NCI-H748 (cell line): ENCODE data around the gene ANXA4.
"Not testable (repeated sequence)": the region's sequence is repeated elsewhere in the genome, so short reads cannot be mapped to it uniquely, and the experiment has no call there.

Source experiments
- DNase-seq: peaks from one replicate; lab custom pipeline; 2025; ENCODE audit not compliant: unreplicated experiment; lab: John Stamatoyannopoulos, UW

The ANXA4 gene

DNA sequence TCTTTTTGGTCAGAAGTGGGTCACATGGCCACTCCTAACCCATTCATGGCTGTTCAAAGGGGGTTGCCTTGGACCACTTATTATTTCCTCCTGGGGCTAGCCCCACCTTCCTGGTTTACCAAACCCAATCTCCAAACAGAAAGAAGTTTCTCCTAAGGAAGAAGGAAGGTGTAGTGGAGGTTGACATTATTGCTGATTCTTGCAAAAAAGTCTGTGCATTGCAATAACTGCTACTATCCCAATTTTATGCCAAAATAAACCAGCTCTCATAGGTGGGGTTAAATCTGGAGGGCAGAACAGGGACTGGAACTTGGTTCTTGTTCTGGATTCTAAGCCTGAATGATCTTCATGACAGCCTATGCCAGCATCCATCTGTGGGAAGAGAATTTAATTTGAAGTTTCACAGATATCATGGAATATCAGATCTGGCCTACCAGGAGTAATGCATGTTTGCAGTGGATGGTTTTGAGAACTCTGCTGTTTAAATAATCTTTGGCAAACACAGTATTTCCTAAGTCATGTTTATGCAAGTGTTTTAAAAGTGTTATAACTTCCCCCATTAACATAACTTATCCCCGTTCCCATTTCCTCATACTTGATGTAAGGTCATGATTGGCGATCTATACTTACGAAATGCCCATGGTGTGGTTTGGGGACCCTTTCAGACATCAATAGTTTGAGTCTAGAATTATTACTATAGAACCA lies 11.9 kb downstream of the ANXA4 start:
- DNase-seq = no peak

DNA sequence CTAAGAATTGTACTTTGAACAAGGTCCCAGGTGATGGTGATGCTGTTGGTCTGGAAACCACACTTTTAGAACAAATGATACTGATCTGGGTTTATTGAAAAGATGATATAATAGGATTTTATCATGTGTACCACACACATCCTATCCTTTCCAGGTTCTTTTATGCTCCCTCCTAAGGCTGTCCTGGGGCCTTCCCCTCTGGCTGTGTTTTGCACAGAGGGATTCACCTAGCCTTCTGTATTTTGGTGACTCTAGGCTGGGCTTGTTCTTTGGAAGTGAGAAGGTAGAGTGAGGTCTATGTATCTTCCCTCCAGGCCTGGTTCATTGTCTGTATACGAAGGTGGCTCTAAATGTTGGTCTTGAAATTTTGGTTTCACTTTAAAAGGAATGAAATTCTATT lies 12.7 kb downstream of the ANXA4 start:
- no peak for DNase-seq

DNA sequence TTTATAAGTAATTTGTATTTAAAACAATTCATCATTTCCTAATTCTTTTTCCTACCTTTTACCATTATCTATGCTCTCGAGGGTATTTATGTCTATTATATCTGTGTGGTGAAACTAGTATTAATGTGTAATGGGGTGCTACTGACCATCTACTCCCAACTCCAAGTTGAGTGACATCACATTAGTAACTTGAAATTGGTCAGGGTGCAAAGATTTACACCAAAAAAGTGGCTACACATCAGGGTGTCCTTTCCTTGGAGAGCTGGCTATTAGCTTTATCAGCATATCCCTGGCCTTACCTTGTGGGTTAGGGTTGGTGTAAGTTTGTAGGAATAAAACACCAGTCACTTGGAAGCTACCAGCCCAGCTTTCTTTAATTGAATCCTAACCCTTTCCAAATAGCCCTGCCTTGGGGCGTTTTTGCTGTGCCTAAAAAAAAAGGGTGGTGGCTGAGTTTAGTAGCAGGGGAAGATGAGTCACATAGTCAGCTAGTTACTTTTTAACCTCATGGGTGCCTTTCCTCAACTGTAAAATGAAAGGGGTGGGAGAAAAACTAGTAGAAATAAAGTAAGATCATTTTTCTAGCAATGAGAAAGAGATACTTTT lies 14.0 kb downstream of the ANXA4 start:
- DNase-seq = no peak

DNA sequence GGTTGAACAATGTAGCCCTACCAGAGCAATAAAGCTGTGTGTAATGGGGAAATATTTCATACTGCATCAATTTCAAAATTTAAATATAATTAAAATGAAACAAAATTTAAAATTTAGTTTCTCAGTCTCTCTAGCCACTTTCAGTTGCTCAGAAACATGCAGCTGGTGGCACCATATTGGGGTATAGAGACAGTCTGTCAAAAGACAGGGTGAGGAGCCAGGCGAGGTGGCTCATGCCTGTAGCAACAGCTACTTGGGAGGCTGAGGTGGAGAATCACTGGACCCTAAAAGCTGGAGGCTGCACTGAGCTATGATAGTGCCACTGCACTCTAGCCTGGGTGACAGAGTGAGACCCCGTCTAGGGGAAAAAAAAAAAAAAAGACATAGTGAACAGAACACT lies 20.1 kb downstream of the ANXA4 start:
- no peak for DNase-seq

DNA sequence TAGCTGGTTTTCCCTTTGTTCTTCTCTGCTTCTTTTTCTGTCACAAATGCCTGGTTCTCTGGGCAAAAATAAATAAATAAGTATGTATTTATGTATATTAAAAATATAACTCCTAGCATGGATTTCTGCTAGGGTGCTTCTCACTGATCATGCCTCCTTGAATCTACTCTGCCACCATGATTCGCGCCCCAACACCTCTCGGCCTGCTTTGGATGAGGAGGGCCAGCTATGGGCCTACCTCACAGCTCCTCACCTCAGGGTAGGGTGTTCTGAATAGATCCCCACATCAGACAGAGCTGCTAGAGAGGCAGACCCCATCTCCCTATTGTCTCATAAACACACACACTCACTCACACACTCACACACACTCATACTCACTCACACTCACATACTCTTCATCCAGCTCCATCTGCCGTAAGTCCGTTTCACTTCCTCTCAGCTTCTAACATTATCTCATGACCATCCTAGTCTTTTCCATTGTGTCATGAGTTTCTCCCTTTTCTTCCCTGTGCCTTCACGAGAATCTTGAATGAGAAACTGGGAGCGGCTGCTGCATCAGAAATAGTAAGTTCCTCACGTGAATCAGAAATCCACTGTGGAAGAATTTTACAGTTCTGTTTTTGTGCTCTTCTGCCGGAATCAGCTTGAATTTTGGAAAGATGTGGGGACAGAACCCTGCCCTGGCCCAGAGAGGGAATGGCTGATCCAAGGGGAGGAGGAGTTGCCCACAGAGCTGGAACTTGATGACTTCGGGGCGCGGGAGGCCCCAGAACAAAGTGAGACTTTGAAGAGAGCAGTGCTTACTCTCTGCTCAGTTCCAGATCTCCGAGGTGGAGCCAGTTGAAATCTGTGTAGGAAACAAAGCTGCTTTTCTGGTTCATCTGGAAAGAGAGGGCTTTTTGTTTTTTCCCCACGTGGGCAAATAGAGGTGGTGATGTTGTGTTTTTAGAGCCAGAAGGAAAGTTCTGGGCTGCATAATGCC lies 20.9 kb downstream of the ANXA4 start:
- DNase-seq = no peak

DNA sequence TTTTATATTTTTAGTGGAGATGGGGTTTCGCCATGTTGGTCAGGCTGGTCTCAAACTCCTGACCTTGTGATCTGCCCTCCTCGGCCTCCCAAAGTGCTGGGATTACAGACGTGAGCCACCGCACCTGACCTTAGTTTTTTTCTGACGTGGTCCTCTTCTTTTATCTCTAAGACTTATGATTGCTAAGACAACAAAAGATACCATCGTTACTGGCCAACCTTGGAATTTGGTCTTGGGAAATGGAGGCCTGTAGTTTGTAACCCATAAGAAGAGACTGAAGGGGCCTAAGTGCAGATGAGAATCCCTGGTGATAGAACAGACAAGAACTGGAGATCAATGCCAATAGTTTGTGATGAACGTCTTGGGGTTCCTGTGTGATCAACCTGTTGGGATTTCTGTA lies 21.9 kb downstream of the ANXA4 start:
- DNase-seq = not testable (repeated sequence)

DNA sequence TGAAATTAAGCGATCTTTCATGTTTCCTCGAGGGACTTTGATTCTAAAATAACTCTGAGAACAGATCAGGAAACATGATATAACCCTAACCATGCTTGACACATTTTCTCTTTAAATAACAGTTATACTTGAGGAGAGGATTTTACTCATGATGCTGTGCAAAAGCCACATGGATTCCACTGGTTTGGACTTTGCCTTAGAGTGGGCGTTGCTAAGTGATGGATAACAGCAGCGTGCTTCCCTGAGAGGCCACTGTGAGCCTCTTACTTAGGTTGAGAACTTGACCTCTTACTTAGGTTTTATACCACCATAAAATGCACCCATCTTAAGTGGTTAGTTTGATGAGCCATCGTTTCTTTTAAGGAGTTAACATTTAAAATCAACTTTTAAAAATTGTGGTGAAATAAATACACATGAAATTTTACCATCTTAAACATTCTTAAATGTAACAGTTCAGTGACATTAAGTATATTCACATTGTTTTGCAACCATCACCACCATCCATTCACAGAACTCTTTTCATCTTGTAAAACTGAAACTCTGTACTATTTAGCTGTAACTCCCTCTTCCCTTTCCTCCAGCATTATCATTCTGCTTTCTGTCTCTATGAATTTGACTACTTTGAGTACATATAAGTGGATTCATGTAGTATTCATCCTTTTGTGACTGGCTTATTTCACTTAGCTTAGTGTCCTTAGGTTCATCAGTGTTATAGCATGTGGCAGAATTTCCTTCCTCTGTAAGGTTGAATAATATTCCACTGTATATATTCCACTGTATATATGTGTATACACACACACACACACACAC lies 22.6 kb downstream of the ANXA4 start:
- no peak for DNase-seq

DNA sequence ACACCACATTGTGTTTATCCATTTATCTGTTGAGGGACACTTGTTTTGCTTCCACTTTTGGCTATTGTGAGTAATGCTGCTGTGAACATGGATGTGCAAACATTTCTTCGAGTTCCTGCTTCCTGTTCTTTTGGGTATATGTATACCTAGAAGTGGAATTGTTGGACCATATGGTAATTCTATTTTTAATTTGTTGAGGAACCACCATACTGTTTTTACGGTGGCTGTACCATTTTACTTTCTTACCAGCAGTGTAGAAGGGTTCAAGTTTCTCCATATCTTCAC lies 23.1 kb downstream of the ANXA4 start:
- no peak for DNase-seq

DNA sequence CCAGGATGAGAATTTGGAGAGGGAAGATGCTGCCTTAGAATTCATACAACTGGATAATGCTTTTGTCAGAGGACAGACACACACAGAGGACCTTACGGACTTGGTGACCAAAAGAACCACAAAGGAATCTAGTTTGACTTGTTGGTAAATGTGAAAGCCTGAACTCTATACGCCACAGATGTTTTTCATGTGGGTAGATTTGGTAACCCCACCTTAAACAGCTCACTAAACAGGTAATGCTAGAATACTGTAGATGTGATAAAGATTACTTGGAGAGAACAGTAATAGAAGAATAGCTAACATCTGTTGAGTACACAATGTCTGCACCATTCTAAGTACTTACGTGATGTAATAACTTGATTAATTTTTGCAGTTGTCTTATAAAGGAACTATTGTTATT lies 24.1 kb downstream of the ANXA4 start:
- DNase-seq = no peak

DNA sequence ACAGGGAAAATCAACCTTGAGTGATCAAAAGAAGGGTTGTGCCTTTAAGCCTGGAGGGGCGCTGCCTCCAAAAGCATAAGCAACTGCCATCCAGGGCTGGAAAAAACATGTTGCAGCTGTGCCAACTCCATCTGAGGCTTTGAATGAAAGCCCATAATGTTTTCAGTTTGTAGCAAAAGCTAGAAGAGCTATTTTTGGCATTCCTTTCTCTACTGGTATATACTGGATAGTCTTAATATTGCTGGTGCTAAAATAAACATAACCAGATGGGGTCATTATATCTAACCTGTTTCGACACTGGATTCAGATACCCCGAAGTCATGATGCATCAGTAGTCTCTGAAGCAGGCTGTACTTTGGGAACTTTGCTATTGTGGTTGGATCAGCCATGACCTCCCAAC lies 25.1 kb downstream of the ANXA4 start:
- no peak for DNase-seq

DNA sequence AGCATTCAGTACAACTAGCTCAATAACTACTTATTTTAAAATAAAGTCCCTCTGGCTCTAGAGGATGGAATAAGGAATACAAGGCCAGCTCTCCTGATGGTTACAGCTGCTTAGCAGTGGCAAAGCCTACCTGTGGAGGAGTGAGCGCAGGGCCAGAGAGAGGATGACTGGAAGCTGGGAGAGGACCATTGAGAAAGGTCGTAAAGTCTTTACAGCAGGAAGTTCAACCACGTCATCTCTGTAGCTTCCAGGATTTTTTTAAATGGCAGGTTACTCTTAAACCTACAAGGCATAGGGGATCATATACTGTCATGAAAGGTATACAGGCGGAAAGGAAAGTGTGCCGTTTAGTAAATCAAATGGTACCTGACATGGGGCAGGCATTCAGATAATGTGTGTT lies 26.3 kb downstream of the ANXA4 start:
- DNase-seq = no peak

DNA sequence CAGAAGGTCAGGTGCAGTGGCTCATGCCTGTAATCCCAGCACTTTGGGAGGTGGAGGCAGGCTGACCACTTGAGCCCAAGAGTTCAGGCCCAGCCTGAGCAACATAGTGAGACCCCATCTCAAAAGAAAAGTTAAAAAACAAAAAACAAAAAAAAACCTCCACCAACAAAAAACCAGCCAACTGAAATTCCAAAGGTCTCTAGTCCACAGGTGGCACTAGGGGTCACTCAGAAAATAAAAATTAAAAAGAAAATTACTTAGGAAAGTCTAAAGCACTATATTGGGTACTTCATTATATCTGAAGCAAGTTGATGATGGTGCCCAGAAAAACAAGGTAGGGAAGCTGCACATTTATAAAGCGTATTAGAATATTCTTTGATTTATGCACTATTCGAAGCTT lies 26.9 kb downstream of the ANXA4 start:
- no peak for DNase-seq

DNA sequence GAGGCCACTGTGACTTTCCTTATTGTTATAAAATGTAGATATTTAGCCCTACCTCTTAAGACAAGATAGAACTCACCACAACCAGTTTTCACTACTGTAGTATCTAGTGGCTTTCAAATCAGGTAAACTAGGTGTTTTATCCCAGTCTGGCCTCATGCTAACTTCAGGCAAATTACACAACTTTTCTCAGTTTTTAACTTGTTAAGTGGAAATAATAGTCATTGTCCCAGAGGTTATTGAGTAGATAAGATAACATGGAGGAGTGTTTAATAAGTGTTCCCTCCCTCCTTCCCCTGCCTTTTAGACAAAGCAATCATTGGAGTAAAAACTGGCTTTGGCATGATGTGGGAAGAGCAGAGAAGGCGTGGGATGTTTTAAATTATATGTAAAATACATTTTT lies 27.3 kb downstream of the ANXA4 start:
- DNase-seq = no peak

DNA sequence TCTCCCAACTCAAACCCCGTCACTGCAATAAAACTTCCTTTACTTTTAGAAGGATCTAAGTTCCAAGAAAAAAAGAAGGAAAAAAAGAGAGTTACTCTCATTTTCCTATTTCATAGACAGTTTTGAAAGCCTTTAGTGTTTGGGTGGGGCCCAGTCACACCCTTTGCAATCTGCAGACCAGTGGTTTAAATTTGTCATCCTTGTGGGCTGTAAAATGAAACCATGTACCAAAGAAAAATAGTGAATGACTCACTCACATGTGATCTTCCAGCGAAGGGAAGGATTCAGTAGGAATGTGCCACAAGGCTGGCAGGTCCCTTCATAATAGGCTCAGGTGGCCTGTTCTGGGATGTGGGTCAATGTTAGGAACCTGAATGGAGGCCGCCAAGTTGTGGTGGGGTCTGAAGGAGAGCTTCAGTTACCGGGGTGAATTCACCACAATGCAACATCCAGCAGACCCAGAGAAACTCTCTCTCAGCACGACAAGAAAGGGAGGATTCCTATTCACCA lies 28.3 kb downstream of the ANXA4 start:
- no peak for DNase-seq

DNA sequence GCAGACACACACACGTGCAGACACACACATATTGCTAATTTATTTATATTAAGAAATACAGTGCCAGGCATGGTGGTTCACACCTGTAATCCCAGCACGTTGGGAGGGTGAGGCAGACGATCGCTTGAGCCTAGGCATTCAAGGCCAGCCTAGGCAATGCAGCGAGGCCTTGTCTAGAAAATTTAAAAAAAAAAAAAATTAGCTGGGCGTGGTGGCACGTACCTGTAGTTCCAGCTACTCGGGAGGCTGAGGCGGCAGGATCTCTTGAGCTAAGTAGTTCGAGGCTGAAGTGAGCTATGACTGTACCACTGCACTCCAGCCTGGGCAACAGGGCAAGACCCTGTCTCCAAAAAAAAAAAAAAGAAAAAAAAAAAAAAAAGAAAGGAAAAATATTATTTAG lies 28.8 kb downstream of the ANXA4 start:
- no peak for DNase-seq

DNA sequence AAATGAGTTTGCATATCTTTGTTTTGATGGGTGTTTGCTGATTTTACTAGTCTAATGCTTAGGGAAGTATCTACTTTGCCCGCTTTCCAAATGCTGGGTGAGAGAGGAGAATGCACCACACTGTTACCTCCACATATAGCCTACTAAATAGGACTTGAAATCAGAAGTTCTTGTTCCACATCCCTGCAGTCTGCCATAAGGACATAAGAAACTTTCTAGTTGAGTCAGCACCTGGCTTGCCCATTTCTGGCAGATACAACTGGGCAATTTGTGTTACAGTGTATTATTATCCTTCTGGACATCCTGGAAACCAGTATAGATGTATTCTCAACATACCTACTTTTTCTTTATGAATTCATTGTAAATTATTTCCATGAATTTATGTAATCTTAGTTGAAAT lies 29.5 kb downstream of the ANXA4 start:
- no peak for DNase-seq

DNA sequence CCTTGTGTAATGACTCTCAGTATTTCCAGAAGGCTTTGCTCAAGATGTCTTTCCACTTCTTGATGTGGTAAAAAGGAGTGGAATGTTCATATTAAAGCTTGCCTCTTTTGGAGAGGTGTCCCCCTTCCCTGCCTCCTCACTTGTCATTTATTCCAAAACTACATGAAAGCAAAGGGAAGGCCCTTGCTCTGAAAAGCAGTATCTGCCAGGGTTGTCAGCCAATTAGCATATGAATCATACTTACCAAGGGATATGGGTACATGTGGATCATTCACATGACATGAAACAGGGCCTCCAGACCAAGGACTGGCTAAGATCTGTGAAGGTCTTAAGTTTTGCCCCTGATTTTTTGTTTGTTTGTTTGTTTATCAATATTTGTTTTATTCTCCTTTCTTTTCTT lies 31.3 kb downstream of the ANXA4 start:
- DNase-seq = no peak

DNA sequence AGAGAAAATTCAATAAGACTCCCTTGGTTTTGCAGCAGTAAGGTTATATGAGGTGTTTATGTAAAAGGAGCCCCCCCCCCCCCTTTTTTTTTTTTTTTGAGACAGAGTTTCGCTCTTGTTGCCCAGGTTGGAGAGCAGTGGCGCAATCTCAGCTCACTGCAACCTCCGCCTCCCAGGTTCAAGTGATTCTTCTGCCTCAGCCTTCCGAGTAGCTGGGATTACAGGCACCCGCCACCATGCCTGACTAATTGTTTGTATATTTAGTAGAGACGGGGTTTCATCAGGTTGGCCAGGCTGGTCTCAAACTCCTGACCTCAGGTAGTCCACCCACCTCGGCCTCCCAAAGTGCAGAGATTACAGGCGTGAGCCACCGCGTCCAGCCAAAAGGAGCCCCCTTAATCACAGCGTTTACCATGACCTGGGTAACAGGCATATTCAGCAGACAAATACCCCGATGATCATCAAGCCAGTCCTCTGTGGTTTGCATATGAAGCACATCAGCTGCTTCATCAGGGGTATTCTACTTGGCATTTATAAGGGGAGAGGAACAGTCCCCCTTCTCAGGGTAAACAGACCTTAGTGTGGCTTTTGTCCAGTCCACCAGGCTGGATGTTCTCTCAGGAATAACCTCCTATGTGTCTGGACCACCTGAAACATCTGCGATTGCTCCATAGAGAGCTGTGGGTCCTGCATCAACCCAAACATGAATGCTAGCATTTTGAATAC lies 32.5 kb downstream of the ANXA4 start:
- not testable (repeated sequence) for DNase-seq

DNA sequence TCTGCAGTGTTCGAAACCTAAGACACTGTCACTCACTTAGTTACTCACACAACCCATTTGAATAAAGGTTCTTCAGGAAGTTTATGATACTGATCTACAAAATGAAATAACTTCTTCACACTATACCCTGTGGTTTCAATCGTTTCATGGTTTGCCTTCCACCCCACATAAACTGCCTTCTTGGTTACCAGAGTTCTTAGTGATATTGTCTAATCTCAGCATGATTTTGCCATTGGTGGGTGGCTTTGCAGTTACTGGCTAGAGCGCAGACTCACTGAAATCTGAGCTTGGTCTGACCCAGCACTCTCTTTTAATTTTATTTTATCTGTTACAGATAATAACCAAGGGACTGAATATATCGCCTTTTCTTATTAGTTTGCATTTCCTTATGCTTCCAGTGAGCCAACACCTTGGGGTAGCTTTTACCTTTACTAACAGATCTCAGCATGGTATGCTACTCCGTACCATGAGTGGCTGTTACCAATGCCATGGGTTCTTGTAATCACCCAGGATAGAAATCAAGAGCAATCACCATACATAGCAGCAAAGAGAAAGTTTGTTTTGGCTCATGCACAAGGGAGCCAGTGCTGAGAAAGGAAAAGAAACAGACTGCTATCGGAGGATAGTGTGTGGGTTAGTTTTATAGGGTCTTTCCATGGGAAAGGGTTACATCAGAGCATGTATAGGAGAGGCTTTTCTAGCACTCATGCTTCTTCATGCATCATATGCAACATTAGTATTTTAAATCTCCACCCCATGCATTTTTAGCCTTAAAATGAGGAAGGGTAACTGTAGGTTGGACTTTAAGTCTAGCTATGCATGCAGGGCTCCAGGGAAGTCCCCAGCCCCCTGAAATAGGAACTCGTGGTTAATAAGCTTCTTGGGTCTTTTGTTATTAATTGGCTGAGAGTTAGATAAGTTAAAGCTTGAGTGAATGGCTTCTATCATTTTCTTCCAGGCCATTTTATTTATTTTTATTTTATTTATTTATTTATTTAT lies 33.3 kb downstream of the ANXA4 start:
- no peak for DNase-seq
